Measurements from ENCODE around the gene SMIM38. TPM values are rescaled to one million over a fixed set of nuclear protein-coding genes. Genes with fewer than 3 reads are reported as not detected.

SMIM38 gene
- total RNA-seq, 2 experiments from 2014 or later = 1.5 to 1.8 TPM

Other genes starting within 250 kb of the SMIM38 start
- not detected for gene MRGPRD, start 174.9 kb upstream of the SMIM38 start, total RNA-seq
- not detected for gene MRGPRF, start 142.7 kb upstream of the SMIM38 start, total RNA-seq
- 10 to 100 TPM; 12.0 to 12.8 TPM for gene TPCN2, start 107.0 kb upstream of the SMIM38 start, total RNA-seq
- under 1 TPM in 1 of 2 experiments, not detected in 1; 0.14 TPM for gene MYEOV, start 138.2 kb downstream of the SMIM38 start, total RNA-seq